HG03045 (cell line): Measurements from ENCODE around the gene TMEM243.
"Not testable (repeated sequence)": the region's sequence is repeated elsewhere in the genome, so short reads cannot be mapped to it uniquely, and the experiment has no call there.

Experiments used
- ATAC-seq: cut with Tn5 transposase; IDR thresholded peaks from one replicate; pipeline ENCODE4 v1.9.1; 2021; ENCODE audit warnings: mild to moderate bottlenecking, moderate library complexity; ENCODE audit not compliant: unreplicated experiment

TMEM243 gene, protein sequence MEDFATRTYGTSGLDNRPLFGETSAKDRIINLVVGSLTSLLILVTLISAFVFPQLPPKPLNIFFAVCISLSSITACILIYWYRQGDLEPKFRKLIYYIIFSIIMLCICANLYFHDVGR

DNA sequence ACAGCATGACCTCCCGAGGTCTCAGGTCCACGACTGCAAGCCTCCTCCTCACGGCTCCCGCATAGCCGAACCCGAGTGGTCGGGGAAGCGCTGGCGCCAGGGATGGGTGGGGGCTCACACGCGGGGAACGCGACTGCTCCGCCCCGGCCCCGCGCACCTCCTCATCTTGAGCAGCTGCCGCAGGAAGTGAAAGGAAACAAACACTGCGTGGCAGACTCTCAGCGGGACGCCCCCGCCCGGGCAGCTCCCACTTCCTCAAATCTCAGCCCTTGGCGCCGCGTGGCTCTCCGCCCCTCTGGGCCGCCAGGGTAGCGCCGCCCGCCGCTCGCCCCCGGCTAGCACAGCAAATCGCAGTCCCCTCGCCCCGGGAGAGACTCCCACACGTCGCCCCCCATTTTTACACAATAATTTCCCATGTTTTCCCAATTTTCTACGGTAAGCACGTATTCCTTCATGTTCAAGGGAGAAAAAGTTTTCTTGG is at the start of gene TMEM243:
Gene TMEM243, minus strand, starts transcription at position 188 of the 481 bp plus-strand sequence. CDS start 229 bp downstream, outside the sequence.
- ATAC-seq = peak; percentile 60

DNA sequence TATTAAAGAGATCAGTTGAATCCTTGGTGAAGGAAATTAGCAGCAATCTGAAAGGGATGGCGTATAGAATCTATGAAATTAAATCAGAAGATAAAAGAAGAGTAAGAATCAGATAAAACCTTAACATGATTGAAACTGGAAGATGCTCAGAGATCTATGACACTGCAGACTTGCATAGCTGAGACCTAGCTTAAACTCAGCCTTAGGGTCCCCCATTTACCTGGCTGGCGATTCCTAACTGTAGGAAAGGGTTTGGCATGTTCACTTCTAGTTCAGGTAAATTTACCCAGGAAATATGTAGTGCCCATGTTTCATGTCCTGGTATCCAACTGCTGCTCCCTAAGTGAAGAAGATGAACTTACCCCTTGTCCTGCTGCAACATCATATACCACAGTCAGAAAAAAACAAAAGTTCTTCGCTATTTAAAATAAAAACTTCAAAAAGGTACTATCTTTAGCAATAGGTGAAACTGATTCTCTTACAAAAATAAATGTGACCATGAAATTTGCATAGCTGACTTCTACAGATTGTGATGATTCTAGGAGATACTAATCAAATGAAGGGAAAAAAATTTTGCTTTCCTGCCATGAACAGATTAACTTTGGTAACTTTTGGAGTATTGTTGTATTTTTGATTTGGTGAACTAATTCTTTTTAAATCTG is 47.8 kb upstream of the TMEM243 start:
- ATAC-seq = no peak

DNA sequence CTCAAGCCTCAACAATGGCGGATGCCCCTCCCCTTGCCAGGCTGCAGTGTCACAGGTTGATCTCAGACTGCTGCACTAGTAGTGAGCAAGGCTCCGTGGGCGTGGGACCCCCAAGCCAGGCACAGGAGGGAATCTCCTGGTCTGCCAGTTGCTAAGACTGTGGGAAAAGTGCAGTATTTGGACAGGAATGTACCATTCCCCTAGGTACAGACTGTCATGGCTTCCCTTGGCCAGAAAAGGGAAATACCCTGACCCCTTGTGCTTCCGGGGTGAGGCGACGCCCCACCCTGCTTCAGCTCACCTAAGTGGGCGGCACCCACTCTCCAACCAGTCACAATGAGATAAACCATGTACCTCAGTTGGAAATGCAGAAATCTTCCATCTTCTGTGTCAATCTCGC is 44.0 kb upstream of the TMEM243 start:
- ATAC-seq = no peak

DNA sequence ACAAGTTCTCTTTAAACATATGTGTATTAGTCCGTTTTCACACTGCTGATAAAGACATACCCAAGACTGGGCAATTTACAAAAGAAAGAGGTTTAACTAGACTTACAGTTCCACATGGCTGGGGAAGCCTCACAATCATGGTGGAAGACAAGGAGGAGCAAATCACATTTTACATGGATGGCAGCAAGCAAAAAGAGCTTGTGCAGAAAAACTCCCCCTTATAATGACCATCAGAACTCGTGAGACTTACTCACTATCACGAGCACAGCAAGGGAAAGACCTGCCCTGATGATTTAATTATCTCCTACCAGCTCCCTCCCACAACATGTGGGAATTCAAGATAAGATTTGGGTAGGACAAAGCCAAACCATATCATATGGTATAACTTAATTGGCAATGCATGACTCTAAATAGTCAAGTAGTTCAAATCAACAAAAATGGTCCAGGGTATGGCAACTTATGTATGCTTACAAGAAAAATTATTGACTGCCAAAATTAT is 34.1 kb upstream of the TMEM243 start:
- no peak for ATAC-seq

DNA sequence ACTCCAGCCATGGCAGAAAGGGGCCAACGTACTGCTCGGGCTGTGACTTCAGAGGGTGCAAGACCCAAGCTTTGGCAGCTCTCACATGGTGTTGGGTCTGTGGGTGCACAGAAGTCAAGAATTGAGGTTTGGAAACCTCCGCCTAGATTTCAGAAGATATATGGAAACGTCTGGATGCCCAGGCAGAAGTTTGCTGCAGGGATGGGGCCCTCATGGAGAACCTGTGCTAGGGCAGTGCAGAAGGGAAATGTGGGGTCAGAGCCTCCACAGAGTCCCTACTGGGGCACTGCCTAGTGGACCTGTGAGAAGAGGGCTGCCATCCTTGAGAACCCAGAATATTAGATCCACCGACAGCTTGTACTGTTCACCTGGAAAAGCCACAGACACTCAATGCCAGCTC is 26.1 kb upstream of the TMEM243 start:
- ATAC-seq = not testable (repeated sequence)

- ATAC-seq = not testable (repeated sequence)
Observed at GRCh38 chr7:87238464-87239051, 19.0 kb upstream of the TMEM243 start.

- no peak for ATAC-seq
Observed at GRCh38 chr7:87234949-87235348, 15.4 kb upstream of the TMEM243 start.

GRCh38 chr7:87231711-87232110 is 12.2 kb upstream of the TMEM243 start:
- no peak for ATAC-seq

DNA sequence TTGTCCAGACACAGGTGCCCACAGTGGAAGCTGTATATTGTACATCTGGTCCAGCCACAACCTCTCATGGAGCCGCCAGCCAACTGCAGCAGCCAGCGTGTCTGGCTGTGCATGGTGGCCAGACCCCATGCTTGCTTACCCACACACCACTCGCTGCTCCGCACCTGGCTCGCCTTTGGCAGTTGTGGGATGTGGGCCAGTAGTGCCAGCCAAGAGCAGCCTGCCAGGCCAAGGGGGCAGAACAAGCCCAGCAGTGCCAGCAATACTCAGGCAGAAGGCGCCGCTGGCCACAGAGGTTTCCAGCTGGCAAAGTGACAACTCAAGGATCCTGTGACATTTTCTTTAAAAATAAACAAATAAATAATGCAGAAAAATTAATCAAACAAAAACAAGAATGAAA is 11.7 kb upstream of the TMEM243 start:
- ATAC-seq = no peak

GRCh38 chr7:87226495-87226894 is 7.0 kb upstream of the TMEM243 start:
- ATAC-seq = peak; percentile 50

- no peak for ATAC-seq
Observed at GRCh38 chr7:87225696-87226095, 6.2 kb upstream of the TMEM243 start.

DNA sequence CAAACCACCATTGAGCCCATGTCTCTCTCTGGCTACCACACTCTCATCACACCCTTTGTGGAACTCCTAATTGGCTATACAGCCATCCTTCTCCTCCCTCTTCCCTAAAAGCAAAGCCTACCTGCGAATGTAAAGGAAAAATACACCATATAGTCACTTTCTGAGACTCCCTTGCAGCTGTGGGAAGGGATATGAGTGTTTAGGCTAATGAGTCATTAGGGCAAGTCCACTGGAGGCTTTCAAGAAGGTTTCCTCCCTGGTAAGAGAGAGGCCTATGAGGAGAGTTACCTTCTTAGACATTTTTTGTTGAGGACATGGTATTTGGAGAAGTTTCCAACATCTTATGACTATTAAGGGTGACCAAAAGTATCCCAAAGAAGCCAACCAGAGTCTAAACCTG is 4.1 kb upstream of the TMEM243 start:
- ATAC-seq = no peak

GRCh38 chr7:87220734-87221215 is 1.2 kb upstream of the TMEM243 start:
- ATAC-seq = no peak

- ATAC-seq = peak; percentile 37
Observed at GRCh38 chr7:87220026-87220733, 648 bp upstream of the TMEM243 start.

- ATAC-seq = peak; percentile 0
Observed at GRCh38 chr7:87218796-87219544, 562 bp downstream of the TMEM243 start.

- no peak for ATAC-seq
Observed at GRCh38 chr7:87217983-87218653, 1.4 kb downstream of the TMEM243 start.

DNA sequence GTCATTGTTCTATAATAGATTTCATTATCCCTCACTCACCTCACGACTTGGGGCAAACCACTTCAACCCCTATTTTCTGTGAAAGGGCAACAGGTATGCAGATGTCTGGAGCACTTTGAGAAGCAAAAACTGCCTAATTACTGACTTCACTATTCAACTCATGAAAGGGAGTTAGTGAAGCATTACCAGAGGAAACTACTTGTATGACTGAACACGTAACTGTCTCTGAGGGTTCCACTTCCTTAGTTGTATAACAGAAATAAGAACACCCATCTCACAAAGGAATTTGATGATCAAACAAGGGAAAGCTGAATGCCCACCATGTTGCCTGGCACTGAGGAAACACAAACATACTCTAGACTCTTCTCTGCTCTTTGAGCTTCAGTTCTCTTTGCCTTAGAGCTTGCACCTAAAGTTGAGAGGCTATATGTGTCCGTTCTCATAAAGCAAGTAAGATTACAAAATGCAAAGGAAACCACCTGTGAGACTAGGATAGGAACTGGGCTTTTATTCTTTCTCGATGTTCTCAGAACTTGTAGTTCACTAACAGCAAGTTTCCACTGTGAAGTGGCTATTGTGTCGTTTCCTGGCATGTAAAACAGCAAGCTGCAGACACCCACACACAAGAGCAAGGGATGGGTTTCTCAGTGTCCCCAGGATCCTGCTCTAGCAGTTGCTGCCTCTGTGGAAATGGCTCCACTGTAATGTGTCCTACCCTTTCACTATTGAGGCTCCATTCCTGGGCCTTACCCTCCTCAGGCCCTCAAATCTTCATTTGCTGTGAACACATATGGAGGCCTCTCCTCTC is 2.6 kb downstream of the TMEM243 start:
- peak; percentile 45 for ATAC-seq

DNA sequence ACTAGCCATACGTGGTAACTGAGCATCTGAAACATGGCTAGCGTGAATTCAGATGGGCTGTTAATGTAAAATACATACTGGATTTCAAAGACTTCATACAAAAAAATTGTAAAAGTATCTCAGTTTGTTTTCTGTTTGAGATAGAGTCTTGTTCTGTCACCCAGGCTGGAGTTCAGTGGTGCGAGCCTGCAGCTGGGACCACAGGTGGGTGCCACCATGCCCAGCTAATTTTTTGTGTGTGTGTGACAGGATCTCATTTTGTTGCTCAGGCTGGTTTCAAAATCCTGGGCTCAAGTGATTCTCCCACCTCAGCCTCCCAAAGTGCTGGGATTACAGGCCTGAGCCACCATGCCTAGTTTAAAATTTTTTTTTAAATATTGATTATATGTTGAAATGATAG is 4.5 kb downstream of the TMEM243 start:
- ATAC-seq = no peak

DNA sequence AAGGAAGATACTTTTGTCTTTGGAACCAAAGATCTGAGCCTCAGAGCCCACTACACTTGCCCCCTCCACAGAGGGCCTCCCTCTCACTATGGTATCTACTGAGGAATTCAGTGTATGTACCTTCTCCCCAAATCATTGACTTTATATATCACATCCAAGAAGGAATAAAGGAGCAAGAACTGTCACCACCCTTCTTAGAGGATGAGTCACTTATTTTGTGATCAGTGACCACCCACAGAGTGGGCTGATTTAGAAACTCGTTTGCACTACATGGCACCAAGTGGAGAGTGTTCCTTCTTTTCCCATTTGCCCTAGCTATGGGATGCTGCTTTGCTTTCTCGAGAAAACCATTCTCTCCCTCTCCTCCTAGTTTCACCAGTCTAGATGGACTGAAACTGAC is 5.7 kb downstream of the TMEM243 start:
- ATAC-seq = no peak
